BJ (cell line): ENCODE measurements around the gene COL23A1. TPM values are rescaled to one million over a fixed set of nuclear protein-coding genes. Genes with fewer than 3 reads are reported as not detected.

ENCODE experiments used
- CTCF ChIA-PET: fragments of 350-600 bp; formaldehyde crosslinking; extraction: SDS; loops from one replicate; lab custom pipeline; 2021; ENCODE audit warnings: antibody characterized with exemption, inconsistent platforms; lab: Yijun Ruan, JAX
- POLR2A ChIA-PET: fragments of 300-600 bp; sonication (Branson Sonifier 250); formaldehyde crosslinking; extraction: SDS; loops from one replicate; lab custom pipeline; 2021; ENCODE audit warnings: antibody characterized with exemption; lab: Charles Lee
- DNase-seq: peaks from one replicate; pipeline ENCODE4 v3.0.0-alpha.2; 2011; ENCODE audit warnings: low read depth
- H3K27me3 ChIP-seq: 2 replicates; pipeline ENCODE4 v1.6.0; 2011; ENCODE audit warnings: low read length; ENCODE audit not compliant: control insufficient read depth, insufficient read depth
- H3K36me3 ChIP-seq: 2 replicates; pipeline ENCODE4 v1.5.1; 2011; ENCODE audit warnings: low read length; ENCODE audit not compliant: control insufficient read depth, insufficient read depth
- H3K4me3 ChIP-seq: 2 replicates; pipeline ENCODE4 v1.5.1; 2011; ENCODE audit warnings: low read depth, mild to moderate bottlenecking, control low read depth, low read length
- polyA plus RNA-seq: library from polyadenylated mRNA; depleted of rRNA; stranded (reverse); fragments of >200 nt; gene quantifications from 2 replicates; pipeline ENCODE4 v1.2.3, GENCODE V29; 2011
- TF ChIP-seq, protein P1 (sequence below): IDR thresholded peaks from 2 replicates; pipeline ENCODE4 v1.5.1; 2011; ENCODE audit warnings: low read depth, mild to moderate bottlenecking, control low read depth, inconsistent platforms, low read length, moderate library complexity; ENCODE audit not compliant: insufficient read depth

COL23A1 gene
- polyA plus RNA-seq, 1 experiment: not detected

DNA sequence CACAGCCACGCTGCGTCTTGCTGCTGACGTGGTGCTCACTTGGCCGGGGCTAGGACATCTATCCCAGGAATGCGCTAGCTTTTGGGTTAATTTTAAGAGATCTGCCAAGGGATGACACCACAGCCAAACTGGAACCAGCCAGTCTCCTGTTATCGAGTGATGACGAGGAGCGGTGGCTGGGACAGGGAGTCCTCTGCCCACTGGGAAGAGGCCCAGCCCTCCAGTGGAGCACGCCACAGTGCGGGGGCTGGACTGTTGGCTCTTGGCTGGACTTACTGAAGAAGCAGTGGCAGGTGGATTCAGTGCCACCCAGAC lies 302.4 kb downstream of the COL23A1 start:
- no peak for DNase-seq
- POLR2A ChIA-PET: no interaction called here
- CTCF ChIA-PET: no interaction called here
- TF ChIP-seq, protein P1, sequence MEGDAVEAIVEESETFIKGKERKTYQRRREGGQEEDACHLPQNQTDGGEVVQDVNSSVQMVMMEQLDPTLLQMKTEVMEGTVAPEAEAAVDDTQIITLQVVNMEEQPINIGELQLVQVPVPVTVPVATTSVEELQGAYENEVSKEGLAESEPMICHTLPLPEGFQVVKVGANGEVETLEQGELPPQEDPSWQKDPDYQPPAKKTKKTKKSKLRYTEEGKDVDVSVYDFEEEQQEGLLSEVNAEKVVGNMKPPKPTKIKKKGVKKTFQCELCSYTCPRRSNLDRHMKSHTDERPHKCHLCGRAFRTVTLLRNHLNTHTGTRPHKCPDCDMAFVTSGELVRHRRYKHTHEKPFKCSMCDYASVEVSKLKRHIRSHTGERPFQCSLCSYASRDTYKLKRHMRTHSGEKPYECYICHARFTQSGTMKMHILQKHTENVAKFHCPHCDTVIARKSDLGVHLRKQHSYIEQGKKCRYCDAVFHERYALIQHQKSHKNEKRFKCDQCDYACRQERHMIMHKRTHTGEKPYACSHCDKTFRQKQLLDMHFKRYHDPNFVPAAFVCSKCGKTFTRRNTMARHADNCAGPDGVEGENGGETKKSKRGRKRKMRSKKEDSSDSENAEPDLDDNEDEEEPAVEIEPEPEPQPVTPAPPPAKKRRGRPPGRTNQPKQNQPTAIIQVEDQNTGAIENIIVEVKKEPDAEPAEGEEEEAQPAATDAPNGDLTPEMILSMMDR: no peak
- Histone ChIP-seq H3K27me3 (no peaks in the 10 kb centered on the region), H3K36me3 (no peaks in the 10 kb centered on the region), H3K4me3 (no peak overlapping the region)

DNA sequence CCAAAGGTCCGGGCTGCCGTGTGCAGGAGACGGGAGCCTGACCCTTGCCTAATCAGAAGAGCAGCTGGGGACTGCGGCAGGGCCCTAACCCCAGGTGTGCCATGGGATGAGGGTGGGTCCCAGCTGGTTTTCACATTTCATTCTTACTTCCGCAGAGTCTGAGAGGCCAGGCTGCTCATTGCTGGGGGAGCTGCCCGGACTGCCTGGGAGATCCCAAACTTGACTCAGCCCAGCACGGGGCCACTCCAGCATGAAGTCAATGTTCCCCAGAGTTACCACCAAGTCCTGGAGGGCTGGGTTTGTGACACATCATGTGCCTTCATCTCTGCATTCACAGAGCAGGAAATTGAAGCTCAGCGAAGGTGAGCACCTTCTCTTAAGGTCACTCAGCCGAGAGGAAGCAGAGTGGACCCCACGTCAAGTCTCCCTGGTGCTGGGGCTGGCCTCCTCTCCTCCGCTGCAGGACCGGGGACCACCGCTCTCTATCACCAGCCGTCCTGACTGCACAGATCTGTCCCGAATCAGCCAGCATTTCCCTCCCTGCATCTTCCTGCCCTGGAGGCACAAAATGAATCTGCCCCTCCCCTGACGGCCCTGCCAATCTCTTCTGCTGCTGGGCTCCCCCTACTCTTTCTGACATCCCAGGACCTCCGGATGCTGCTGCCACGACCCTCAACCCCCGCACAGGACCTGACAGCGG lies 303.0 kb downstream of the COL23A1 start:
- no peak overlapping the region for H3K4me3 ChIP-seq
- ChIA-PET POLR2A (no interaction called here), CTCF (no interaction called here)
- TF ChIP-seq, protein P1: no peak
- DNase-seq: no peak
- no peaks in the 10 kb centered on the region for H3K27me3 ChIP-seq
- H3K36me3 ChIP-seq: no peaks in the 10 kb centered on the region

DNA sequence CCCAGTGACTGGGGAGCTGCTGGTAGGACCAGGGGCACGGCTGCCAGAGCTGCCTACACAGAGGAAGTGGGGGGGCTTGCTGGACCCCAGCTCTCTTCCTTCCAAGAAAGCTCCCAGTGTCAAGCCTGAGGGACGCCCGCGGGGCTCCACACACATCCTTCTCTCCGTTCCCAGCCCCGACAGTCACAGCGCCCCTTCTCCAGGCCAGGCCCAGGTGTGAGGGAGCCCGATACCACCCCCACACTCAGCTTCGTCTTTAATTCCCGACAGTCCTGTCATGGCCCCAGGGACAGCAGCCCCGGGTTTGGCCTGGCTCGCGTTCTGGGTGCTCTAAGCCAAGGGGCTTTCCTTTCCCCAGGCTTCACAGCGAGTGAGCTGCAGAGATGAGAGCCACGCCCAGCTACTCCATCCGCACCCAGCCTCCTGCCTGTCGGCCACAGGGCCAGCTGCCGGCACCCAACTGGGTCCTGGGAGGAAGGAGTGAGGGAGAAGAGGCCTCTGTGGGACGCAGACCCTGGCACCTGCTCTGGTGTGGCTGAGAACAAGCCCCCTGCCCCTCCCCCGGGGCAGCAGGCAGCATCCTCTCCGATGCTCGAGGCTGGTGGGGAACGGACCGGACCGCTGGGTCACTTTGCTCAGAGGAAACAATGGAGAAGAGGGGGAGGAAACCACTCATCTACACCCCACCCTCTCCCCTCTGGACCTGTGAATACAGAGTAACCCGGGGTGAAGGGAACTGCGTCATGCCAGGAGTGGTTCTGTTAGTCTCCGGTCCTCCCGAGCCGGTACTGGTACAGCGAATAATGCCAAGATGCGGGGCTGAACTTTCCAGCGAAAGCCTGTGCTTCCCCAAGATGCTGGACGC lies 303.7 kb downstream of the COL23A1 start:
- H3K36me3 ChIP-seq: no peaks in the 10 kb centered on the region
- TF ChIP-seq, protein P1: no peak
- DNase-seq: no peak
- H3K27me3 ChIP-seq: no peaks in the 10 kb centered on the region
- ChIA-PET CTCF (interaction anchor here (1.1 kb wide), 1 partner anchor 9 kb away, joined by 3 read pairs; no protein-coding TSS in a partner anchor), POLR2A (no interaction called here)
- H3K4me3 ChIP-seq: no peak overlapping the region

DNA sequence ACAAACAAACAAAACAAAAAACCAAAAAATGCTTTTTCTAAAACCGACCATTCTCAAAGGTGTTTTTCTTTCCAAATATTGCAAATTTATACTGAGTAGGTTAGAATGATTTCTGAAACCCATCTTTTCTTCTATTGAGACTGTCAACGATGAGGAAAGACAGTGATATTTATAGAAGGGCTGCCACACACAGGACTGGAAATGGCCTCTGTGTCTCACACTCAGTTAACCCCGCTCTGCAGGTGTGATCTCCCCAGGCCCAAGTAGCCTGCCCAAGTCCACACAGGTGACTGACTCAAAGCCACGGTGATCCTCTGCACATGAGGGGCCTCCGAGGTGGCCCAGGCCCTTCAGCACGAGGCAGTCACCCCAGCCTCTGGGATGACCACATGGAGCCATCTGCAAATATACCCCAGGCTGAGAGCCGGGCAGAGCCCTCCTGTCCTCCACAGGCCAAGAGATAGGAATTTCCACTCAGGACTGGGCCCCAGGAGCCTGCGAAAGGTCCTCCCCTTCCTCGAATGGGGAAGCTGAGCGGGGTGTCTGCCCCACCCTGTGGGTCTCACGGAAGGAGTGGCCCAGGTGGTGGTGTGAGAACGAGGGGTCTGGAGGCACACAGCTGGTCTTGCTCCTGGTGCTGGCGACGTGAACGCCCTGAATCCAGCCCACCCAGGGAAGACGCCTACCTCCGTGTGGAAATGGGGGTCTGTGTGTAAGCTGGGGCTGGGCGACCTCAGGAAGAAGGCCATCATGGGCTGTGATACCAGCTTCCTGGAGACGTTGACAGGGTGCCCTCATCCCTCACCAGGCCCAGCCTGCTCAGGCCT lies 304.6 kb downstream of the COL23A1 start:
- Histone ChIP-seq H3K36me3 (no peaks in the 10 kb centered on the region), H3K27me3 (no peaks in the 10 kb centered on the region), H3K4me3 (no peak overlapping the region)
- POLR2A ChIA-PET: no interaction called here
- CTCF ChIA-PET: interaction anchor here (1.1 kb wide), 1 partner anchor 8 kb away, joined by 3 read pairs; no protein-coding TSS in a partner anchor
- DNase-seq: no peak
- TF ChIP-seq, protein P1: no peak

DNA sequence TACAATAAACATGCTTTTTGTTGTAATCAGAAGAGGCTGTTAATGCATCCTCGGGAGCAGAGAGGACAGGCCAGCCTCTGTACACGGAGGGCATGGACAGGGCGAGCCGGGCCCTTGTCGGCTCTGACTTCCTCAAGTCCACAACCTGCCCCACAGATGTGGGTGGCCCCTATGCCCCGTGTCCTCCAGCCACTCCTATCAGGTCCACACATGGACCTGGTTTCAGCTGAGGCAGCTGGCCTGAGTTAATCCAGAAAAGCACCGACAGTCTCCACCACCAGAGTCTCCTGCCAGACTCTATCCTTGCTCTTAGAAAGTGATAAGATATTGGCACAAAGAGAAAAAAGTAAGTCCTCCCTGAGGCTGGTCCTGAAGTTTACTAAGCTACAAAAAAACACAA lies 305.2 kb downstream of the COL23A1 start:
- Histone ChIP-seq H3K4me3 (no peak overlapping the region), H3K36me3 (no peaks in the 10 kb centered on the region), H3K27me3 (no peaks in the 10 kb centered on the region)
- ChIA-PET POLR2A (no interaction called here), CTCF (no interaction called here)
- DNase-seq: no peak
- TF ChIP-seq, protein P1: no peak
